ENCODE results near the gene EFHC1. TPM values are rescaled to one million over a fixed set of nuclear protein-coding genes. Genes with fewer than 3 reads are reported as not detected.

Gene EFHC1
- polyA plus RNA-seq, 1 donor from 2014 or later = 173 TPM

DNA sequence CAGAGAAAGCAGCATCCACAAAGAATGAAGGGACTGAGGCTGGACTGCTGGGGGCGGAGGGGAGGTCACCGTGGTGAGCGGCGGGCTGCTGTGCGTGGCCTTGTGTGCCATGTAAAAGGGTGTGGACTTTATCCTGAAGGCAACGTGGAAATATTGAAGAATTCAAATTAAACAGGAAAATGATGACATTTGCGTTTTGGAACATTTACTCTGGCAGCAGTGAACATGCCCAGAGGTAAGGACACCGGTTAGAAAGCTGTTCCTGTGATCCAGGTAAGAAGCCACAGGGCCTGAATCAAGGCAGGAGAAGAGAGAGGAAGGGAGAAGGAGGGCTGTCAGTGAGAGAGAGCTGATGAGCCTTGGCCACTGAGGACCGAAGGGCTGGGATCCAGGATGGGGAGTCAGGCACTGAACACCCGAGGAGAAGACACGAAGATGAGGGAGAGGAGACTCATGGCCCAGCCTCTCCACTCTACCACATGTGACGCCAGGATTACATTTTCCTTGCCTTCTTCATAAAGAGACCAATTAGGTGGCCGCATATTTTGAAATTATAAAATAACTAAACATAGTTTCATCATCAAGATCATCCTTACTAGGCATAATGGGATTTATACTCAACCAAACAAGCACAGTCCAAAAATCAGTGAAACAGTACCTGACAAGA, 98.3 kb downstream of the EFHC1 start:
- H3K79me2 ChIP-seq (replicated peaks; ENCODE audit: insufficient read depth, low read length) = no peaks in the 10 kb centered on the region
- H3K4me2 ChIP-seq (ENCODE audit: low read length) = no peak overlapping the region
- H3K27ac ChIP-seq (ENCODE audit: low read length) = no peak overlapping the region
- no peak overlapping the region for H3K9ac ChIP-seq (ENCODE audit: low read length)
- no peaks in the 10 kb centered on the region for H3K9me2 ChIP-seq (ENCODE audit: insufficient read depth, low read length)
- TF ChIP-seq SMC3 (conservative IDR thresholded peaks at IDR 0.05; ENCODE audit: poor library complexity) = no peak
- no peak for TF ChIP-seq MXI1 (conservative IDR thresholded peaks at IDR 0.05; ENCODE audit: poor library complexity, severe bottlenecking)
- TF ChIP-seq, protein P1, sequence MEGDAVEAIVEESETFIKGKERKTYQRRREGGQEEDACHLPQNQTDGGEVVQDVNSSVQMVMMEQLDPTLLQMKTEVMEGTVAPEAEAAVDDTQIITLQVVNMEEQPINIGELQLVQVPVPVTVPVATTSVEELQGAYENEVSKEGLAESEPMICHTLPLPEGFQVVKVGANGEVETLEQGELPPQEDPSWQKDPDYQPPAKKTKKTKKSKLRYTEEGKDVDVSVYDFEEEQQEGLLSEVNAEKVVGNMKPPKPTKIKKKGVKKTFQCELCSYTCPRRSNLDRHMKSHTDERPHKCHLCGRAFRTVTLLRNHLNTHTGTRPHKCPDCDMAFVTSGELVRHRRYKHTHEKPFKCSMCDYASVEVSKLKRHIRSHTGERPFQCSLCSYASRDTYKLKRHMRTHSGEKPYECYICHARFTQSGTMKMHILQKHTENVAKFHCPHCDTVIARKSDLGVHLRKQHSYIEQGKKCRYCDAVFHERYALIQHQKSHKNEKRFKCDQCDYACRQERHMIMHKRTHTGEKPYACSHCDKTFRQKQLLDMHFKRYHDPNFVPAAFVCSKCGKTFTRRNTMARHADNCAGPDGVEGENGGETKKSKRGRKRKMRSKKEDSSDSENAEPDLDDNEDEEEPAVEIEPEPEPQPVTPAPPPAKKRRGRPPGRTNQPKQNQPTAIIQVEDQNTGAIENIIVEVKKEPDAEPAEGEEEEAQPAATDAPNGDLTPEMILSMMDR (IDR thresholded peaks at IDR 0.05; ENCODE audit: poor library complexity, severe bottlenecking) = no peak
- TF ChIP-seq TAF1 (IDR thresholded peaks at IDR 0.05; ENCODE audit: low read depth) = no peak
- TF ChIP-seq EZH2 (IDR thresholded peaks at IDR 0.05; ENCODE audit: borderline replicate concordance, insufficient read depth, low read length, poor library complexity, severe bottlenecking) = no peak
- TF ChIP-seq, protein P2, sequence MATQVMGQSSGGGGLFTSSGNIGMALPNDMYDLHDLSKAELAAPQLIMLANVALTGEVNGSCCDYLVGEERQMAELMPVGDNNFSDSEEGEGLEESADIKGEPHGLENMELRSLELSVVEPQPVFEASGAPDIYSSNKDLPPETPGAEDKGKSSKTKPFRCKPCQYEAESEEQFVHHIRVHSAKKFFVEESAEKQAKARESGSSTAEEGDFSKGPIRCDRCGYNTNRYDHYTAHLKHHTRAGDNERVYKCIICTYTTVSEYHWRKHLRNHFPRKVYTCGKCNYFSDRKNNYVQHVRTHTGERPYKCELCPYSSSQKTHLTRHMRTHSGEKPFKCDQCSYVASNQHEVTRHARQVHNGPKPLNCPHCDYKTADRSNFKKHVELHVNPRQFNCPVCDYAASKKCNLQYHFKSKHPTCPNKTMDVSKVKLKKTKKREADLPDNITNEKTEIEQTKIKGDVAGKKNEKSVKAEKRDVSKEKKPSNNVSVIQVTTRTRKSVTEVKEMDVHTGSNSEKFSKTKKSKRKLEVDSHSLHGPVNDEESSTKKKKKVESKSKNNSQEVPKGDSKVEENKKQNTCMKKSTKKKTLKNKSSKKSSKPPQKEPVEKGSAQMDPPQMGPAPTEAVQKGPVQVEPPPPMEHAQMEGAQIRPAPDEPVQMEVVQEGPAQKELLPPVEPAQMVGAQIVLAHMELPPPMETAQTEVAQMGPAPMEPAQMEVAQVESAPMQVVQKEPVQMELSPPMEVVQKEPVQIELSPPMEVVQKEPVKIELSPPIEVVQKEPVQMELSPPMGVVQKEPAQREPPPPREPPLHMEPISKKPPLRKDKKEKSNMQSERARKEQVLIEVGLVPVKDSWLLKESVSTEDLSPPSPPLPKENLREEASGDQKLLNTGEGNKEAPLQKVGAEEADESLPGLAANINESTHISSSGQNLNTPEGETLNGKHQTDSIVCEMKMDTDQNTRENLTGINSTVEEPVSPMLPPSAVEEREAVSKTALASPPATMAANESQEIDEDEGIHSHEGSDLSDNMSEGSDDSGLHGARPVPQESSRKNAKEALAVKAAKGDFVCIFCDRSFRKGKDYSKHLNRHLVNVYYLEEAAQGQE (IDR thresholded peaks at IDR 0.05; ENCODE audit: borderline replicate concordance) = no peak
- no peak for TF ChIP-seq EP300 (conservative IDR thresholded peaks at IDR 0.05; ENCODE audit: poor library complexity, severe bottlenecking)
- TF ChIP-seq POLR2AphosphoS5 (IDR thresholded peaks at IDR 0.05) = no peak
- no peak for TF ChIP-seq RAD21 (conservative IDR thresholded peaks at IDR 0.05)
- no peaks in the 10 kb centered on the region for H3K36me3 ChIP-seq (ENCODE audit: insufficient read depth, low read length)
- no peak overlapping the region for H2AFZ ChIP-seq (ENCODE audit: low read depth, low read length)
- H3F3A ChIP-seq (ENCODE audit: insufficient read depth, low read length, poor library complexity, severe bottlenecking) = no peaks in the 10 kb centered on the region
- H3K4me3 ChIP-seq (ENCODE audit: low read length) = no peak overlapping the region
- H3K27me3 ChIP-seq (ENCODE audit: insufficient read depth, low read depth, low read length) = no peaks in the 10 kb centered on the region
- H3K9me3 ChIP-seq (ENCODE audit: low read length) = no peaks in the 10 kb centered on the region
- no peaks in the 10 kb centered on the region for H4K20me1 ChIP-seq (ENCODE audit: insufficient read depth)

DNA sequence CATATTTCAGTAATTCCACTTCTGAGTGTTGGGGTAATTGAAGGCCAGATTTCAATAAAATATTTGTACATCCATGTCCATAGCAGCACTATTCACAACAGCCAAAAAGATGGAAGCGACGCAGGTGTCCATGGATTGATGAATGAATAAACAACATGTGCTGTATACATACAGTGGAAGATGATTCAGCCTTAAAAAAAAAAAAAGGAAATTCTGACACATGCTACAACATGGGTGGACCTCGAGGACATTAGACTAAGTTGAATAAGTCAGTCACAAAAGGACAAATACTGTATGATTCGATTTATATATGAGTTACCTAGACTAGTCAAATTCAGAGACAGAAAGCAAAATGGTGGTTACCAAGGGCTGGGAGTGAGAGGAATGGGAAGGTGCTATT, 99.5 kb downstream of the EFHC1 start:
- H2AFZ ChIP-seq (ENCODE audit: low read depth, low read length) = no peak overlapping the region
- no peaks in the 10 kb centered on the region for H3F3A ChIP-seq (ENCODE audit: insufficient read depth, low read length, poor library complexity, severe bottlenecking)
- no peak overlapping the region for H3K27ac ChIP-seq (ENCODE audit: low read length)
- H3K4me3 ChIP-seq (ENCODE audit: low read length) = no peak overlapping the region
- no peaks in the 10 kb centered on the region for H3K9me3 ChIP-seq (ENCODE audit: low read length)
- H4K20me1 ChIP-seq (ENCODE audit: insufficient read depth) = no peaks in the 10 kb centered on the region
- no peak overlapping the region for H3K4me2 ChIP-seq (ENCODE audit: low read length)
- no peak for TF ChIP-seq RAD21 (conservative IDR thresholded peaks at IDR 0.05)
- TF ChIP-seq, protein P1 (IDR thresholded peaks at IDR 0.05; ENCODE audit: poor library complexity, severe bottlenecking) = no peak
- no peak overlapping the region for H3K9ac ChIP-seq (ENCODE audit: low read length)
- H3K36me3 ChIP-seq (ENCODE audit: insufficient read depth, low read length) = no peaks in the 10 kb centered on the region
- H3K27me3 ChIP-seq (ENCODE audit: insufficient read depth, low read depth, low read length) = no peaks in the 10 kb centered on the region
- no peaks in the 10 kb centered on the region for H3K79me2 ChIP-seq (replicated peaks; ENCODE audit: insufficient read depth, low read length)
- H3K9me2 ChIP-seq (ENCODE audit: insufficient read depth, low read length) = no peaks in the 10 kb centered on the region

All from neural cell (in vitro differentiated cells).